Effector CD4-positive, alpha-beta T cell (primary cell): ENCODE results near the gene SIPA1L3.

Experiments
- DNase-seq: peaks from one replicate; pipeline ENCODE4 v3.0.0-alpha.2; 2020

SIPA1L3 gene

DNA sequence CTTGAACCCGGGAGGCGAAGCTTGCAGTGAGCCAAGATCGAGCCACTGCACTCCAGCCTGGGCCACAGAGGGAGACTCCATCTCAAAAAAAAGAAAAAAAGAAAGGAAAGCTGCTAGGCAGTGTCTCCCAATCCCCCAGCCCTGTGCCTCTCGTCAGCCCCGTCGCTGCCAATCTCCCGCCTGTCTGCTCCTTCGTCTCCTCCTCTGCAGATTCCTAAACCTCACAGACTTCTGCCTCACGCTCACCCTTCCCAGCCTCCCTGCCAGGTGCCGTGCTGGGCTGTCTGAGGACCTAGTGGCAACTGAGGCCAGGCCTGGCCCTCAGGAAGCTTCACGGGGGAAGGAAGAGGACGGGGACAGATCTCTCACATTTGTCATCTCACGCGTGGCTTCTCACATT, 295.5 kb downstream of the SIPA1L3 start:
- DNase-seq, result no peak

DNA sequence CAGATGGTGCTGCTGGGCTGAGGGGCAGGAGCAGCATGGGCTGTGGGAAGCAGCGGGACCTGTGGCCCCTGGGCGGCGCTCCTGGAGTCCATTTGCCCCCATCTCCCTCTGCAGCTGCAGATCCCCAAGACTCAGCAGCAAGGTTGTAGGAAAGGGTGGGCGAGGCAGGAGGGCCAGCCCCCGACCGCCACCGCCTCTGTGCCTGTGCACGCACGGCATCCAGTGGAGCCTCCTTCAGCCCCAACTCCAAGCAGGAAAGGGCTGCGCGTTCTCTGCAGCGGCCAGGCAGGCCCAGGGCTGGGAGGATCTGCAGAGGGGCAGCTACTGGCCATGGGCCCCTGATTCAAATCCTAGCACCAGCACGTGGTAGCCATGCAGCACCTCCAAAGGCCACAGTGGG, 296.2 kb downstream of the SIPA1L3 start:
- no peak for DNase-seq

DNA sequence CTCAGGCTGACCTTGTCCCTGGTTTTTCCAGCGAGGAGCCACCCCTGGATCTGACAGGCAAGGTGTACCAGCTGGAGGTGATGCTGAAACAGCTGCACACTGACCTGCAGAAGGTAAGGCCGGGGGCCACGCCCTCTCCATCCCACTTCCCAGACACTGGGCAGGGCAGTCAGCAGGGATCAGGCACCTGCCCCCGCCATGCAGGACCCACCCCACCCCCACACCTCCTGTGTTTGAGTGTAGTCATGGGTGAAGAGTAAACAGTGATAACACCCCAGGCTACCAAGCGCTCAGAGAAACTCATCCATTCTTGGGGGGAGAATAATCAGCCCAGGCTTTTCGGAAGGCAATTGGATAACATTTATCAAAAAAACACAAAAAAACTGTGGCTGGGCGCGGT, 297.1 kb downstream of the SIPA1L3 start:
- DNase-seq, result no peak

DNA sequence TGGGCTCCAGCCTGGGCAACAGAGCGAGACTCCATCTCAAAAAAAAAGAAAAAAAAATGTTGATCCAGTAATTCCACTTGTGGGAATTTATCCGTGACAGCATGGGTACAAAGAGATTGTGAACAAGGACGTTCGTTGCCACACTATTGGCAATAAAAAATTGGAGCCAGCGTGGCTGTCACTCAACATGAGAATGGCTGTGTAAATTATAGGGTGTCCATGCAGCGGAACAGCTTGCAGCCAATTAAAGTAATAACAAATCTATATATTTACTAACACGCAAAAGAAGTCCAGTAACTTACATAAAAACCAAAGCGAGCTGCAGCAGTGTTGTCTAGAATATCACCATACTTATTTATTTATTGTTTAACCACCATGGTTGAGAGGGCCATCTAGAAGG, 297.7 kb downstream of the SIPA1L3 start:
- no peak for DNase-seq

DNA sequence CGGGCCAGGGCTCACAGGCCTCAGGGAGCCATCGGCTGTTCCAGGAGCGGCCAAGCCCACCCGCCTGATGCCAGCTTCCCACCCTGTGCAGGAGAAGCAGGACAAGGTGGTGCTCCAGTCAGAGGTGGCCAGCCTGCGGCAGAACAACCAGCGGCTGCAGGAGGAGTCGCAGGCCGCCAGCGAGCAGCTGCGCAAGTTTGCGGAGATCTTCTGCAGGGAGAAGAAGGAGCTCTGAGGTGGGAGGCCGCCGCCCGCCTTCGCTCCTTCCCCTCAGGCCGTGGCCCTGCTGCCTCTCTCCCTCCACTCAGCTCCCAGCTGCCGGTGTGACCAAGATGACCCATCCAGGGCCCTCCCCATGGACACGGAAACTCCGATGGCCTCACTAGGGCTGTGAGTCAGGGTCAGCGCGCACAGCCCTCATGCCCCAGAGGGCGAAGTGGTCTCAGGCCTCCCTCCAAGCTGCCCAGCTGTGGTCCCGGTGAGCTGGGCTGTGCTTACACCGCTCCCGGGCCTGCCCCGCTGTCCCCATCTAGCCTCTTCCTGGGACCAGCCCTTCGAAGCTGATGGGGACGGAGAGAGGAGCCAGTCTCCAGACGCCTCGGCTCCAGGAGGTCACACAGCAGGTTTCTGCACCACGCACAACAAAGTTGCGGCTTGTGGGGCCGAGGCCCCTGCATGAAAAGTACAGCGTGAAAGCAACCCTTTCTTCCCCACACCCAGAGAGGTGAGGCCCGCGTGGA, 299.2 kb downstream of the SIPA1L3 start:
- no peak for DNase-seq

DNA sequence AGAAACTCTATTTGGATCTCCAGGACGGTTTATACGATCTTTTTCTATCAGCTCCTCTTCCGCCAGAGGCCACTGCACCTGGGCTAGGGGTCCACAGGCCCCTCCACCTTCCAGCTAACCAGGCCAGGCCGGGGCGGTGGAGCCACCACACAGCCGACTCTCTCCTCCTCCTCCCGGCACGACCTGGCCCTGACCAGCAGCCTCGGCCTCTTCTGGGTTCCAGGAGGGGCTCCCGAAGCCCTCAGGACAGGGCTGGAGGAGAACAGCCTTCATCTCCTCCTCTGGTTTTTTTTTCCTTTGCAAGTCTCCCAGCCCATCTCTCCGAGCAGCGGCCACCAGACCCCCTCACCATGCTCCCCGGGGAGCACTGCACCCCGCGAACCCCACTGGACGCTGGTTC, 299.9 kb downstream of the SIPA1L3 start:
- no peak for DNase-seq

DNA sequence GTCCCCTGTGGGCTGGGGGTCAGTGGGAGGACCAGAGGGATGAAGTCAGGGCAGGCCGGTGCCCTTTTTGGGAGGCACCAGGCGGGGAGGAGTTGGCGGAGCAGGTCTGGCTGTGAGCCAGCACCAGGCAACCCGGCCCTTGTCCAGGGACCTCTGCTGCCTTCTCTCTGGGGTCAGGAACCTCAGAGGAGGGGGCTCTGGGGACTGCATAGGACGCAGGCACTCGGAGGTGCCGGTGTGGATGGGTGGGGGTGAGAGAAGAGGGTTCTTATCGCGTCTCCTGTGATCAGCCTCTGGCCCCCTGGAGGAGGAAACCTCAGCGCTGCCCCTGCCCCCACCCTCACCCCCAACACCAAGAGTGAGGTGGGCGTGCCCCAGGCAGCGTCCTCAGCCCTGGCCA, 300.5 kb downstream of the SIPA1L3 start:
- no peak for DNase-seq

DNA sequence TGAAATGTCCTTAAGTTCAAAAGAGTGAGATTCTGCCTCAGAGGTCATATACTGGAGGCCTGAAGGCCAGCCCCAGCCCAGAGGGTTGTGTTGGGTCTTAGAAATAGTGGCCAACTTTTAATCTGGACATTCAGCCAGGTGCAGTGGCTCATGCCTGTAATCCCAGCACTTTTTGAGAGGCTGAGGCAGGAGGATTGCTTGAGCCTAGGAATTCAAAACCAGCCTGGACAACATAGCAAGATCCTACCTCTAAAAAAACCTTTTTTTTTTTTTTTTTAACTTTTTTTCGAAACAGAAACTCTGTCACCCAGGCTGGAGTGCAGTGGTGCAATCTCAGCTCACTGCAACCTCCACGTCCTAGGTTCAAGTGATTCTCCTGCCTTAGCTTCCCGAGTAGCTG, 301.6 kb downstream of the SIPA1L3 start:
- DNase-seq, result no peak

DNA sequence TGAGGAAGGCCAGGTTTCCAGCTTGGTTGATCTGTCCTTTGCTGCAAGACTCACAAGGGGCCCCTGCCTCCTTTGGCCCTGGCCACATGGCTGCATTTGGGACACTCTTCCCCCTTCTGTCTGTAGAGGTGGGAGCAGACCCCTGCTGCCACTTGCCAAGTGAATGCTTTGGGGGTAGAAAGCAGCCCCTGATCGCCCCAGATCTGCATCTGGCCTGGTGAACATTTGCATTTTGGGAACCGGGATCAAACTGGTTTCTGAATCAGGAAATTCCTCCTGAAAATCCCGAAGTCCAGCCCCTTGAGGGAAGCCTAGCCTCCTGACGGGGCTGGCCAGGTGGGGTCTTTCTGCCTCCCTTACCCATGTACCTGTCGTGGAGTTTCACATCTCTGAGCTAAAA, 302.1 kb downstream of the SIPA1L3 start:
- DNase-seq, result no peak

DNA sequence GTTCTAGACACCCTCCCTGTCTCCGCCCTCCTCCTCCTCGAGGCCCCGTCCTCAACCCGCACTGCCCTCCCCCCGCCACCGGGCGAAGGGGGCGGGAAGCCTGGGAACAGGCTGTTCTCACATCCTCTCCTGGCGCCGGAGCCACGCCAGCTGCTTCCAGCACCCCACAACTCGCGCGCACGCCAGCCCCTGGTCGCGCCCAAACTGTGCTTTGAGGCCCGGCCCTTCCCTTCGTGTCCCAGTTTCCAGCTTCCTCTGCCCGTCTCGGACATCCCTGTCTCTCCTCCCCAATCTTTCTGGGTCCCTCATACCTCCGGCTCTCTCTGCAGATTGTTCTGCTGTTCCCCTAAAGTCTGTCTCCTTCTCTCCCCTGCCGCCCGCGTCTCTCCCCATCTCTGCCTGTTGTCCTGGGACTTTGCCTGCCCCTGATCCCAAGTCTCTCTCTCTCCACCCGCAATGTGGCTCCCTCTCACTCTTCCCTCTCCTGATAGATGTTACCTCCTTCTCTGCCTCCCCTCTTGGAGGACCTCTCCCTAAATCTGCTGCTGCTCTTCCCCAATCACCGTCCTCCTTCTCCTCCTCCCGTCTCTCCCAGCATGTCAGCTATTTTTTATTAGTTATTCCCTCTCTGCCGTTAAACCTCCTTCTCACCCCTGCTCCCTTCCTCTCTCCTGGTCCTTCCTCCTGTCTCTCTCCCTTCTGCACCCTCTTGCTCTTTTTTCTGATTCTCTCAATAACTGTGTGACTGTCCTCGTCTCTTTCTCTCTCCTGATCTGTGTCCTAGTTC, 302.9 kb downstream of the SIPA1L3 start:
- DNase-seq, result no peak

DNA sequence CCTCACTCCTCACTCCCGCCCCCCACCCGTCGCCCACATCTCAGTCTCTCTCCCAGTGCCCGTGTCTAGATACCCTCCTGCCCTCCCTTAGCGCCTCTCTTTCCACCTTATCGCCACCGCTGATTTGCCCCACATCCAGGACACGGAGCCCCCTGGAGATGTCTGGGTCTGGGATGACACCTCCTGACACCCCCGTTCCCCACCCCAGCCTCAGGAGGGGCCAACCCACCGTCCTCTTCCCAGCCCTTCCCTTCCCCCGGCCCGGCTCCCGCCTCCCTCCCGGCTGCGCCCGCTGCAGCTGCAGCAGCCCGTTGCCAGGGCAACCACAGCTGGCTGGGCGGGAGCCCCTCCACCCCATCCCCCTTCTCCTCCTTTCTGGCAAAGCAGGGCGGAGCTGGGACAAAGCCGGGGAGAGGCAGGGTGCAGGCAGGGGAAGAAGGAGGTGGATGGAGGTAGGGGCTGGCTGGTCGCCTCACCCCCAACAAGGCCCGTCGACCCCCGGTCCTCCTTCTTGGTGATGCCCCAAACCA, 303.5 kb downstream of the SIPA1L3 start:
- DNase-seq, result no peak

DNA sequence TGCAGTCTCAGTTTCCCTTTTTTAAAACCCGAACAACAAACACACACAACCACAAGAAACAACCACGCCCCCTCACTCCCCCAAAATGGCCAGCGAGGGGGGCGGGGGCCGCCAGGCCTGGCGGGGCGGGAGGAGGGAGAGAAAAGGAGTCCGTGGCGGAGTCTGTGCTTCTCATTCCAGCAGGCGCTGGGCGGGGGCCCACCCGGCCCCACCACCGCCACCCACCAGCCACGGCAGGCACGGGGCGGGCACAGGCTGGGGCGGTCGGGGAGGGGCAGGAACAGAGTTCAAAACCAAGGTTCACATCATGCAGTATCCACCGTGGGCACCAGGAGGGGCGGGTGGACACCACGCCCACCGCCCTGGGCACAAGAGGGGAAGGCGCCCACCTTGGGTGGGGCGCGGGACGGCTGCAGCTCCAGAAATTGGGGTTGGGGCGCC, 304.2 kb downstream of the SIPA1L3 start:
- DNase-seq, result no peak

DNA sequence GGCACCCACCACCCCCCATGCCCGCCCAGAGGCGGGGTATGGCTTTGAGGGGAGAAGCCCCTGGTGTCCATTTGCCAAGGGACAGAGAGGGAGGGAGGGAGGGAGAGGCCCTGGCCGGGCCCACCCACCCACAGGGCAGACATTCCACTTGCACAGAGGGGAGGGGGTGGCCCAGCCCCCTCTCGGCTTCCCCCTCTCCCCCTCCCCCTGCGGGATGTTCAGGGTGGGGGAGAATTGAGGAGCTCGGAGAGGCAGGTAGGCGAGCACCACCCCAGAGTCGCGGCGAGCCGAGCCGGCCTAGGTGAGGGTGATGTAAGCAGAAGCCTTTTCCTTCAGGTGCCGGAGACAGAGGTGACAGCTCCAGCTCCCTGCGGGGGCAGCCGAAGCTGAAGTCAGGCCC, 304.8 kb downstream of the SIPA1L3 start:
- DNase-seq, result no peak

DNA sequence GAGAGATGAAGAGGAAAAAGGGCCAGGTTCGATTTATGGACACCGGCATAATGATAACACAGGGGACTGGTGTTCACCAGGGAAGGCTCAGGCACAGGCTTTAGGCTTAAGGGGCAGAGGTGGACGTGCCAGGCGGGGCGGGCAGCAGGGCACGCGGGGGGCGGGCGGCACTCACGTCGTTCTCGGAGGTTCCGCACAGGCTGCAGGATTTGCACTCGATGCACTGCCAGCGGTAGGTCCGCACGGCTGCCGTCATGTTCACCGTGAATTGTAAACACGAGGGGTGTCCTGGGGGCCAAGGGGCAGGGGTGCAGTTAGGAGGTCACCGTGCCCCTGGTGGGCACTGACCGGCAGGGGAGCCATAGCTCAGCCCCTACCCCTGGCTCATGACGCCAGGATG, 306.5 kb downstream of the SIPA1L3 start:
- no peak for DNase-seq

DNA sequence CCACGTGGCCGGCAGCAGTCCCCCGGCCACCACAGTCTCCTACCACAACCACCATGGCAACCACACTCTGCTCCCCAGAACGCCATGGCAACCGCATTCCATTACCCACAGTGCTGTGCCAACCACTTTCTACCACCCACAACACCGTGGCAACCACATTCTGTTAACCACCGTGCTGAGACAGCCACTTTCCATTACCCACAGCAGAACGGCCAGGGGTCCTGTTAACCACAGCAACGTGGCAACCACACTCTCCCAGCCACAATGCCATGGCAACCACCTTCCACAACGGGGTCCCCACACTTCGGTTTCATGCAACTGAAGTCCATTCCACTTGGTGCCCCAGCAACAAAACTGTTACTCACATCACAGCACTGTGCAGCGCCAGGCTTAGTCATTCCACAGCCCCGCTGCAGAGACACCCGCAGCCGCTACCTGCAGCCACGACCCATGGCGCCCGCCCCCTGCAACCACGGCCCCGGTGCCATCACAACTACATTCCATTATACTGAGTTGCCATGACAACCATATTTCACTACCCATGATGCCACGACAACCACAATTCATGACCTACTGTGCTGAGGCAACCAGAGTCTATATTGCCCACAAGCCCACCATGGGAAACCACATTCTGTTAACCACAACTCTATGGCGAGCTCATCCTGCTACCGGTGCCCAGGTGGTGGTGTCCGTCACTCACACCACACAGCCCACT, 307.1 kb downstream of the SIPA1L3 start:
- no peak for DNase-seq

DNA sequence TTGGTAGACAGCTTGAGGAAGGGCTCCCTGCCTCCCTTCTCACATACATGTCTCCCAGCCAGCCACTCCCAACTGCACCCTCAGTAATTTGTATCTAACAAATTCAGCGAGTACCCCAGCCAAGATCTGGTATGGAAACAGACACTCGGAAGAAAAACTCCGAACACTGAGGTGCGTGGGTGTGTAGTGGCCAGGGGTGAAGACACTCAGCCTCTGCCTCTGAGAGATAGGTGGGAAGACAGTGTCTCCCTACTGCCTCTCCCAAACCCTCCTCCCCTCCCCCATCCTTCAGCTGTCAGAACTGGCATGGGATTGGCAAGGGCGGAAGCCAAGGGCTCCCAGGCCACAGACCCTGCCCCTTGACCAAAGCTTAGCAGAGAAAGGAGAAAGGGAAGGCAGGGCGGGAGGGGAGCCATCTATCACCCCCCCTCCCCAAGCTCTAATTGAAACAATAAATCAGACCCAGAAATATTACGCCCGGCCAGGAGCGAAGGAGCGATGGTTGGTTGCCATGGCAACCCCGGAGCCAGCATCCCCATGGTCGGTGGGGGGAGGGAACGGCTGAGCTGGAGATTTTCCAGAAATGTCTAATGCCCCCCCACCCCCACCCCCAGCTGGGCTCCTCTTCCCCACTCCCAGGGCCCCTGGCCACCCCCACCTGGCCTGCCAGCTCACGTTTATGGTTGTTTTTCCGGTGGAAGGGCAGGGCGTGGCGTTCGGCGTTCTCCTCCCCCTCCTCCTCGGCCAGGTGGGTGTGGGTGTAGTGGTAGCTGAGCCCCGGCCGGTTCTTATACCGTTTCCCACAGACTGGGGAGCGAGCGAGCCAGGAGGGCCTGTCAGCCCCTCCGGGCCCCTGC, 310.0 kb downstream of the SIPA1L3 start:
- no peak for DNase-seq

DNA sequence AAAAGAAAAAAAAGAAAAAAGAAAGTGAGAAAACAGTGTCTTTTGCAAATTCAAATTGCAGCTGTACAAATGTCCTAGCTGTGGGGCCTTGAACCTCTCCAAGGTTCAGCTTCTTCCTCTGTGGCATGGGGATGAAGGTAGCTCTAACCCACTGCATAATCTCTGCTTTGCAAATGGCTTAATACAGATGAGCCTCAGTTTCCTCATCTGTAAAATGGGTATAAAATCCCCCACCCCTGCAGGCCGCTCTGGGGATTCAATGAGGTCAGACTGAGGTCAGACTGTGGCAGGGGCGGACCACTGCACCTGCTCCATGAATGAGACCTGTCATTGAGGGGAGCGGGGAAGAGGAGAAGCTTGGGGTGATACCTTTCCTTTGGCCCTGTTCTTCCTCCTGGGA, 311.2 kb downstream of the SIPA1L3 start:
- no peak for DNase-seq

DNA sequence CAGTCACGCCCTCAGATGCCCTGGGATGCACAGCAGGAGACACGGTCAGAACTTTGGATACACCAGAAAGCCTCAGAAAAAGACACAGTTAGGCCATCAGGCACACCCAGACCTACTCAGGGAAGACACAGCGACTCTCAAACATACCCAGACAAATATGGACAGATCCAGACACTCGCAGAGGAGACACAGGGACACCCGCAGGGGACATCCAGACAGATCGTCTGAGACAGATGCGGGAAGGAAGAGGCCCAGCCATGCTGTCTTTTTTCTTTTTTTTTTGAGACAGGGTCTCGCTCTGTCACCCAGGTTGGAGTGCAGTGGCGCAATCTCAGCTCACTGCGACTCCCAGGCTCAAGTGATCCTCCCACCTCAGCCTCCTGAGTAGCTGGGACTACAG, 312.2 kb downstream of the SIPA1L3 start:
- DNase-seq, result no peak

DNA sequence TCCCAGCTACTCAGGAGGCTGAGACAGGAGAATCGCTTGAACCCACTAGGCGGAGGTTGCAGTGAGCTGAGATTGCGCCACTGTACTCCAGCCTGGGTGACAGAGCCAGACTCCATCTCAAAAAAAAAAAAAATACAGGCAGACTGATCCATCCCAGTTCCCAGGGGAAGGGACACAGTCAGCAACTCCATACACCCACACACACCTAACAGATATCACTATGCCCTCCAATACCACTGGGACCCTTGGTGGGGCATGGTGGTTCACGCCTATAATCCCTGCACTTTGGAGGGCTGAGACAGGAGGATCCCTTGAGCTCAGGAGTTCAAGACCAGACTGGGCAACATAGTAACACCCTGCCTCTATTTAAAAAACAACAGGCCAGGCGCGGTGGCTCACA, 314.4 kb downstream of the SIPA1L3 start:
- no peak for DNase-seq

DNA sequence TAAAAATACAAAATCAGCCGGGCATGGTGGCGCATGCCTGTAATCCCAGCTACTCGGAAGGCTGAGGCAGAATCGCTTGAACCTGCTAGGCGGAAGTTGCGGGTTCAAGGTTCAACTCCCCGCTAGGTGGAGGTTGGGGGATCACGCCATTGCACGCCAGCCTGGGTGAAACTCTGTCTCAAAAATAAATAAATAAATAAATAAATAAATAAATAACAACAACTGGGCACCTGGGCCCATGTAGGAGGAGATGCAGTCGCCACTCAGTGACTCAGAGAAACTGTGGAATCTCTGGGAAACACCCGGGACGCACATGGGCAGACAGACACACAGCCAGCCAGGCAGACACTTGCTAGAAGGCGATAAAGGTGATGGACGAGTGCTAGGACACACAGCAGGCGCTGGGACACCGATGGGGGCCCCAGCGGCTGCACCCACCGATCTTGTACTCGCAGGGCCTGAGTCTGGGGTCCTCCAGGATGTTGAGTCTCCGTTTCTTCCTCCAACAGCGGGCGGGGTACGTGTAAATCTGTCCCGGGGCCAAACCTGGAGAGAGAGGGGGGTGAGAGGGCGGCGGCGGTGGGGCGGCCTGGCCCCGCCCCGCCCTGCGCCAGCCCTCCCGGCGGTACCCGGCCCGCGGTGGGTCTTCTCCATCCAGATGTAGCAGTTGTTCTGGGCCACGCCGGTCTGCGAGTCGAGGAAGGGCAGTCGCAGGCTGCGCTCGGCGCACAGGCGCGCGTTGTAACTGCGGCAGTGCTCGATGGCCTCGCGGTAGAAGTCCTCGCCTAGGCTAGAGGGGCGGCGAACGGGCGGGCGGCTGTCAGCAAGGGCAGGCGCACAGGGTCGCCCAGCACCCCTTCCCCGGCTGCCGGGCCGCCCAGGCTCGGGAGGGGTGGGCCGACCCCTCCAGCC, 315.2 kb downstream of the SIPA1L3 start:
- DNase-seq, result no peak

DNA sequence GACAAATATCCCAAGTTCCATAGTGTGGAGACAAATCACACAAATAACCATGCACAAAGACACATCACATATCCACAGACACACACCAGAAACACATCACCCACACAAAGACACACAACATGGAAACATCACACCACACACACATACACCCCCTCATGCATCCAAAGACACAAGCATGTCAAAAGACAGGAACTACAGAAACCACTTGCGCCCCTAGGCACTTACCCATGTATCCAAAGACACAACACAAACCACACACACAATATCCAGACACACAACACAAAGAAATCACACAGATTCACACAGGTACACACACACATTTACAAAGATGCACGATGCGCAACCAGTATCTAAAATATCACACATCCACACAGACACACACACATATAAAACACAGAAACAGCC, 316.1 kb downstream of the SIPA1L3 start:
- DNase-seq, result no peak
